T-helper 1 cell treated with Interleukin-12 subunit alpha and Interleukin-12 subunit beta and Interleukin-4 antibody, amounts not matched to agents 30 μg/mL and 1 μg/mL, for 36 hours (primary cell): Measurements from ENCODE around the gene IER5.
A peak's percentile ranks its signal among the peaks of the same experiment; 100 is the strongest.

ENCODE experiments used
- H3K27ac Mint-ChIP-seq: one replicate; pipeline ENCODE4 v1.8.0; 2021; ENCODE audit warnings: mild to moderate bottlenecking, mixed read lengths
- H3K27me3 Mint-ChIP-seq: one replicate; pipeline ENCODE4 v1.8.0; 2021; ENCODE audit warnings: low read depth, mixed read lengths
- H3K36me3 Mint-ChIP-seq: one replicate; pipeline ENCODE4 v1.8.0; 2021; ENCODE audit warnings: low read depth, mixed read lengths
- H3K4me1 Mint-ChIP-seq: one replicate; pipeline ENCODE4 v1.8.0; 2021; ENCODE audit warnings: low read depth, mixed read lengths
- H3K4me3 Mint-ChIP-seq: one replicate; pipeline ENCODE4 v1.8.0; 2021; ENCODE audit warnings: mild to moderate bottlenecking, moderate library complexity, mixed read lengths
- H3K9me3 Mint-ChIP-seq: one replicate; pipeline ENCODE4 v1.8.0; 2021; ENCODE audit warnings: mixed read lengths

The IER5 gene

GRCh38 chr1:181135815-181136737 lies 47.6 kb downstream of the IER5 start:
- H3K27ac Mint-ChIP-seq: peak overlapping the region; percentile 95
- H3K36me3 Mint-ChIP-seq: no peaks in the 10 kb centered on the region
- peak overlapping the region; percentile 2 for H3K4me3 Mint-ChIP-seq
- H3K27me3 Mint-ChIP-seq: no peaks in the 10 kb centered on the region
- no peaks in the 10 kb centered on the region for H3K9me3 Mint-ChIP-seq
- H3K4me1 Mint-ChIP-seq: peaks cover 72% of the 10 kb centered on the region

DNA sequence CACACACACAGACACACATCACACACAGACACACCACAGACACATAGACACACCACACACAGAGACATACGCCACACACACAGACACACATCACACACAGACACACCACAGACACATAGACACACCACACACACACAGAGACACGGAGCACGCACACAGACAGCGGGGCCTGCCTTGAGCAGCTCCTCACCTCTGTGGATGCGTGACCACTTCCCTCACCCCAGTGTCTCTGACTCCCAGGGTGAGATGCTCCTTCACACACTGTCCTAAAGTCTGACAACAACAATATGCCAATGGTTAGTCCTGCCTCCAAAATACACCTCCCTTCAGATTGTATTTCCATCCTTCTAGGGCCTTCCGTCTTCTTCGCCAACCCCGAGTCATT lies 48.2 kb downstream of the IER5 start:
- H3K27ac Mint-ChIP-seq: peak overlapping the region; percentile 65
- H3K27me3 Mint-ChIP-seq: no peaks in the 10 kb centered on the region
- no peaks in the 10 kb centered on the region for H3K9me3 Mint-ChIP-seq
- H3K36me3 Mint-ChIP-seq: no peaks in the 10 kb centered on the region
- H3K4me1 Mint-ChIP-seq: peaks cover 76% of the 10 kb centered on the region
- peak overlapping the region; percentile 2 for H3K4me3 Mint-ChIP-seq

DNA sequence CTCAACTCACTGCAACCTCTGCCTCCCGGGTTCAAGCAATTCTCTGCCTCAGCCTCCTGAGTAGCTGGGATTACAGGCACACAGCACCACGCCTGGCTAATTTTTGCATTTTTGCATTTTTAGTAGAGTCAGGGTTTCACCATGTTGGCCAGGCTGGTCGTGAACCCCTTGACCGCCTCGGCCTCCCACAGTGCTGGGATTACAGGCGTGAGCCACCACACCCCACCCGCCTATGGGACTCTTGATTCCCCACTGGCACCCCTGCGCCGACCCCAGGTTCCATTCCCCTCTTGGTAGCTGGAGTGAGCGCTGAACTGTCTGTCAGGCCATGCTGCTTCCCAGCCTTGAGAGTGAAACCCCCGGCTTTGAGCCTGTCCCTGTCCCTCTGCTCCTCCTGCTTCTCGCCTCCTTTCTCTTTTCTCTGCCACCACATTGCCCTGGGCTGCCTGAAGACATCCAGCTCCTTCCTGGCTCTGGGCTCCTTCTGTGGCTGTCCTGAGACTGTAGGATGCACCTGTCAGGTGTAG lies 48.8 kb downstream of the IER5 start:
- Mint-ChIP-seq H3K36me3 (no peaks in the 10 kb centered on the region), H3K9me3 (no peaks in the 10 kb centered on the region), H3K4me1 (peaks cover 80% of the 10 kb centered on the region), H3K27ac (peak overlapping the region; percentile 16), H3K27me3 (no peaks in the 10 kb centered on the region), H3K4me3 (peak overlapping the region; percentile 16)

- peaks cover 71% of the 10 kb centered on the region for H3K4me1 Mint-ChIP-seq
- peak overlapping the region; percentile 32 for H3K27ac Mint-ChIP-seq
- H3K36me3 Mint-ChIP-seq: peaks cover 2% of the 10 kb centered on the region
- H3K27me3 Mint-ChIP-seq: peaks cover 16% of the 10 kb centered on the region
- no peak overlapping the region for H3K4me3 Mint-ChIP-seq
- no peaks in the 10 kb centered on the region for H3K9me3 Mint-ChIP-seq
Measured at GRCh38 chr1:181139631-181140061, 51.1 kb downstream of the IER5 start.

DNA sequence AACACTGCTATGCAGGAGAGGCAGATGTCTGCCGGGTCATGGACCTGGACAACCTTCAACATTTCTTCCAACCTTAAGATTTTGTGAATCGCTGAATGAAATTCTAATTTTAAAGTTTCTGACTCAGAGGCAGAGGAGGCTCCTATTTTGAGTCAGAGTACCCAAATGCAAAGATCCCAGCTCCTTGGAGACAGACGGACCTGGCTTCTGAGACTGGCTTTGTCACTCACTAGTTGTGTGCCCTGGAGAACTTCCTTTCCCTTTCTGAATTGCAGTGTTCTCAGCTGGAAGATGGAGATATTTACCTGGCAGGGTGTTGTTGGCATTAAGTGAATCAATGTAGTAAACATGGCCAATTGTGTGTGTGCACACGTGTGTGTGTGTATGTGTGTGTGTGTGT lies 51.9 kb downstream of the IER5 start:
- H3K4me1 Mint-ChIP-seq: peaks cover 64% of the 10 kb centered on the region
- H3K36me3 Mint-ChIP-seq: peaks cover 2% of the 10 kb centered on the region
- peak overlapping the region; percentile 74 for H3K27ac Mint-ChIP-seq
- H3K4me3 Mint-ChIP-seq: peak overlapping the region; percentile 54
- no peaks in the 10 kb centered on the region for H3K9me3 Mint-ChIP-seq
- peaks cover 16% of the 10 kb centered on the region for H3K27me3 Mint-ChIP-seq

- Mint-ChIP-seq H3K9me3 (peaks cover 4% of the 10 kb centered on the region), H3K27me3 (peaks cover 20% of the 10 kb centered on the region), H3K27ac (peak overlapping the region; percentile 74), H3K4me3 (peak overlapping the region; percentile 54), H3K4me1 (peaks cover 61% of the 10 kb centered on the region), H3K36me3 (peaks cover 4% of the 10 kb centered on the region)
Measured at GRCh38 chr1:181140891-181141290, 52.4 kb downstream of the IER5 start.

GRCh38 chr1:181141431-181141910 lies 53.0 kb downstream of the IER5 start:
- peaks cover 10% of the 10 kb centered on the region for H3K9me3 Mint-ChIP-seq
- peak overlapping the region; percentile 74 for H3K27ac Mint-ChIP-seq
- H3K4me1 Mint-ChIP-seq: peaks cover 58% of the 10 kb centered on the region

More at GRCh38 chr1:181141431-181141910, 53.0 kb downstream of the IER5 start:
- H3K36me3 Mint-ChIP-seq: peaks cover 10% of the 10 kb centered on the region
- peaks cover 25% of the 10 kb centered on the region for H3K27me3 Mint-ChIP-seq
- peak overlapping the region; percentile 54 for H3K4me3 Mint-ChIP-seq
